GM18505 (cell line): ENCODE measurements around the gene FAM25A.
"Not testable (repeated sequence)": the region's sequence is repeated elsewhere in the genome, so short reads cannot be mapped to it uniquely, and the experiment has no call there.

ENCODE experiments used
- ATAC-seq: cut with Tn5 transposase; IDR thresholded peaks from one replicate; pipeline ENCODE4 v1.9.1; 2021; ENCODE audit not compliant: unreplicated experiment
- POLR2A ChIP-seq: IDR thresholded peaks from 4 replicates; pipeline ENCODE4 v1.6.1; 2011; ENCODE audit warnings: borderline replicate concordance; ENCODE audit not compliant: insufficient read depth, insufficient read length; ENCODE audit errors: extremely low read depth

Gene FAM25A

GRCh38 chr10:87030912-87031635, 11.0 kb downstream of the FAM25A start:
- ATAC-seq = no peak
- no peak for TF ChIP-seq POLR2A

DNA sequence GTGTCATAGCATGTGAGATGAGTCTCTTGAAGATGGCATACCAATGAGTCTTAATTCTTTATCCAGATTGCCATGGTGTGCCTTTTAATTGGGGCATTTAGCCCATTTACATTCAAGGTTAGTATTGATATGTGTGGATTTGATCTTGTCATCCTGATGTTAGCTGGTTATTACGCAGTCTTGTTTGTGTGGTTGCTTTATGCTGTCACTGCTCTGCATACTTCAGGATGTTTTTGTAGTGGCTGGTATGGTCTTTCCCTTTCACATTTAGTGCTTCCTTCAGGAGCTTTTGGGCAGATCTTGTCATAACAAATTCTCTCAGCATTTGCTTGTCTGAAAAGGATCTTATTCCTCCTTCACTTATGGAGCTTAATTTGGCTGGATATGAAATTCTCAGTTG, 16.5 kb downstream of the FAM25A start:
- ATAC-seq = no peak
- no peak for TF ChIP-seq POLR2A

DNA sequence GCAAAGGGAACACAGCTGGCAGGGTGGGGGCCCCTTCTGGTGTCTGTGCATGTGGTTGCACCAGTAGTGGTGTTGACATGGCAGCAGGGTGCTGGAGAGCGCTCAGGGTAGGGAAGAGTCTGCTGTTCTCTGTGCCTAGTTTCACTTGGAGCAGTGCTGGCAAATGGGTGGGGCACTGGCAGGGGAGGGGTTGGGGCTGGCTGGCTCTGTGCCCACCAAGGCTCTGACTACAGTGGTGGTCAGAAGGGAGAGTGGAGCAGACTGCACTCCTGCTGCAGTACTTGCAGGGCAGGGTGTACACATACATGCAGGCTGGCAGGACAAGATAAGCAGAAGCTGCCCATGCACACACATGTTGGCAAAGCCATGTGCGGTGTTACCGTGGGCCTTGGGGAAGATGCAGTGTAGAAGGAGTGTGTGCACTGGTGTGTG, 18.2 kb downstream of the FAM25A start:
- no peak for ATAC-seq
- no peak for TF ChIP-seq POLR2A

- ATAC-seq = no peak
- TF ChIP-seq POLR2A = no peak
Observed at GRCh38 chr10:87038786-87039185, 18.7 kb downstream of the FAM25A start.

GRCh38 chr10:87043579-87043978, 23.5 kb downstream of the FAM25A start:
- not testable (repeated sequence) for ATAC-seq

DNA sequence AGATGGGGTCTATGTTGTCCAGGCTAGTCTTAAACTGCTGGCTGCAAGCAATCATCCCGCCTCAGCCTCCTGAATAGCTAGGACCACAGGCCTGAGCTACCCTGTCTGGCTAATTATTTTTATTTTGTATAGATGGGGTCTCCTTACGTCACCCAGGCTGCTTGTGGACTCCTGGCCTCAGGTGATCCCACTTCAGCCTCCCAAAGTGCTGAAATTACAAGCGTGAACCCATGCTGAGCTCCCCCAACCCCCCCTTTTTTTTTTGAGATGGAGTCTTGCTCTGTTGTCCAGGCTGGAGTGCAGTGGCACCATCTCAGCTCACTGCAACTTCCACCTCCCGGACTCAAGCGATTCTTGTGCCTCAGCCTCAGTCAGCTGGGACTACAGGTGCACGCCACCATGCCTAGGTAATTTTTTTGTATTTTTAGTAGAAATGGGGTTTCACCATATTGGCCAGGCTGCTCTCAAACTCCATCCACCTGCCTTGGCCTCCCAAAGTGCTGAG, 25.4 kb downstream of the FAM25A start:
- no peak for TF ChIP-seq POLR2A
- ATAC-seq = no peak

- no peak for ATAC-seq
- no peak for TF ChIP-seq POLR2A
Observed at GRCh38 chr10:87053111-87053510, 33.0 kb downstream of the FAM25A start.

- no peak for TF ChIP-seq POLR2A
- no peak for ATAC-seq
Observed at GRCh38 chr10:87053577-87054181, 33.6 kb downstream of the FAM25A start.

DNA sequence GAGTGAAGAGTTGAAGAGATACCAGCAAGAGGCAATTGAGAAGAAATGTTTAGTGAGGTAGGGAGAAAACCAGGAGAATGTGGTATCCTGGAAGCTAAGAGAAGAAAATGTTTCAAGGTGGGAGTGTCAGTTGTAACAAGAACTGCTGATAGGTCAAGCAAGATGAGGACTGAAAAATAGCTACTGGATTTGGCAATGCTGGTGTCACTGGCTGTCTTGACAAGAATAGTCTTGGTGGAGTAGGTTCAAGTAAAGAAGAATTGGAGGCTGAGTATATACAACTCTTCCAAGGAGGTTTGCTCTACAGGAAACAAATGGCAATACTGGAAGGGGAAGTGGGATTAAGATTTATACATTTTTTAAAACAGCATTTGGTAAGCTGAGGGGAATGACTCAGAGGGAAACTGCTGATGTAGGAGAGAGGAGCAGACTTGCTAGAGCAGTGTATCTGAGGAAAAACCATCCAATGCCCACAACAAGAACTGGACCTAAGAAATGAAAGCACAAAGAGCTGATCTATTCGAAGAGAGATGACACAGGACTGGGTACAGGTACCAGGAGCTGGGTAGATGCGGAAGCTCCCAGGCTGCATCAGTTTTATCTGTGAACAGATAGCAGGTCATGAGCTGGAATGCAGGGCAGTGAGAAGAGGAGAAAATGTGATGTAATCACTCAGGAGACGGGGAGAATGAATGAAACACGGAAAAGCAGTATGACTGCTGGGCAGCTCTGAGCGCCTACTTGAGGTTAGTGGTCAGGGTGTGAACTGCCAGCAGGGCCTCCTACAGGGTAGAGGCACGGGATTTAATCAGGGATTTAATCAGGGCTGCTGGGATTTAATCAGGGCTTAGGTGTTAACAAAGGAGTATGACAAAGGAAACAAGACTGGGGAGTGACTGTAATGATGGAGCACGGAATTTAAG, 34.5 kb downstream of the FAM25A start:
- ATAC-seq = no peak
- no peak for TF ChIP-seq POLR2A

DNA sequence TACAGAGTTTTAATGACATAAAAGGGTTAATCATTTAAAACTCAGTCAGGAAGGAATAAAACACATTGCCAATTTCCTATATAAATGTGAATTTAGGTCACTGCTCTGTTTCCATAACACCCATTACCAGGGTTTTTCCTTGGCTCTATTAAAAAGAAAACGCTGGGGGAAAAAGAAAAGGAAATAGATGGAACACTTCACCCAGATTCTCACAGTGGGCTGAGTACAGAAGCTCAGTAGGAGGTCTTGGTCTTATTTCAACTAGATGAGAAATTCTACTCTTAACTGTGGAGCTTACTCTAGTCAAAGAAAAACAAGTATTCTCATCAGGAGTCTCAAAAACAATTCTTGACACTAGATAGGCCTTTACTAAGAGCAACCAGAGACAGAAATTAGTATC, 38.1 kb downstream of the FAM25A start:
- no peak for ATAC-seq

GRCh38 chr10:87059401-87059800, 39.3 kb downstream of the FAM25A start:
- no peak for TF ChIP-seq POLR2A
- ATAC-seq = no peak

More for the DNA sequence above, 38.1 kb downstream of the FAM25A start:
- no peak for TF ChIP-seq POLR2A

- ATAC-seq = no peak
- TF ChIP-seq POLR2A = no peak
Observed at GRCh38 chr10:87060280-87060928, 40.3 kb downstream of the FAM25A start.

DNA sequence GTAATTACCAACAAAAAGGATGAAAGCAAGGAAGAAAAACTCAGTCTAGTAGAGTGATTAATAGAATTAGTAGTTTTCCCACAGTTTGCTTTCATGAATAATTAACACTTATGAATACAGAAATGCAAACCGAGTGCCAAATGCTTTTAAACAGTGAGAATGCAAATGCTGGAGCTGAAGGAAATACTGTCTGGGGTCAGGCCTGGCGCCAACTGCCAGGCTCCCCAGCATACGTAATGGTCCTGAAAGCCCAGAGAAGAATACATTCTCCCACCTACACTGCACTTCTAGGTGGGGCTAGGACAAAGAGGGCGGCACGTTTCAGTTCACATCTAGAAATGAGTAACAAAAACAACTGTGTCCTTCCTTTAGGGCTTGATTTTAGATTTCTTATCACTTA, 44.6 kb downstream of the FAM25A start:
- no peak for ATAC-seq
- TF ChIP-seq POLR2A = no peak
